Suprapubic skin (tissue), 4 donors: ENCODE measurements around the gene ATRIP. TPM values are rescaled to one million over a fixed set of nuclear protein-coding genes. Genes with fewer than 3 reads are reported as not detected.

Source experiments
- DNase-seq, 2 donors: peaks; one replicate each; pipeline ENCODE4 v3.0.0-alpha.2; 2019; ENCODE audit warnings: low spot score in 2 of 2
- H3K27ac ChIP-seq: fragments of 200-600 bp; sonication (generic); one replicate; pipeline ENCODE4 v1.5.1; 2019
- H3K27me3 ChIP-seq: fragments of 200-600 bp; sonication (generic); one replicate; pipeline ENCODE4 v1.5.1; 2019
- H3K36me3 ChIP-seq: fragments of 200-600 bp; sonication (generic); one replicate; pipeline ENCODE4 v1.5.1; 2019
- H3K4me1 ChIP-seq: fragments of 200-600 bp; sonication (generic); one replicate; pipeline ENCODE4 v1.5.1; 2019
- H3K4me3 ChIP-seq: fragments of 200-600 bp; sonication (generic); one replicate; pipeline ENCODE4 v1.5.1; 2019; ENCODE audit warnings: mild to moderate bottlenecking
- H3K9me3 ChIP-seq: fragments of 200-600 bp; sonication (generic); one replicate; pipeline ENCODE4 v1.5.1; 2019
- CTCF ChIP-seq, 2 donors: fragments of 200-600 bp in 1 of 2; fragments of 450-650 bp in 1 of 2; sonication (generic) in 1 of 2; IDR thresholded peaks; one replicate each; pipeline ENCODE4 v1.5.1; 2016 to 2019; ENCODE audit warnings: antibody characterized with exemption in 2 of 2, mild to moderate bottlenecking in 1 of 2, moderate library complexity in 1 of 2
- EP300 ChIP-seq: sonication (generic); formaldehyde crosslinking; IDR thresholded peaks from one replicate; pipeline ENCODE4 v1.6.1; 2017; ENCODE audit warnings: antibody characterized with exemption
- POLR2A ChIP-seq, 2 donors: fragments of 450-650 bp; IDR thresholded peaks; one replicate each; pipeline ENCODE4 v1.6.1; 2017; ENCODE audit warnings: antibody characterized with exemption in 2 of 2, mild to moderate bottlenecking in 2 of 2, moderate library complexity in 2 of 2
- POLR2AphosphoS5 ChIP-seq, 3 donors: sonication (generic); formaldehyde crosslinking; IDR thresholded peaks; one replicate each; pipeline ENCODE4 v1.6.1; 2017; ENCODE audit warnings: antibody characterized with exemption in 3 of 3
- WGBS: methylation state at CpG from one replicate; pipeline ENCODE4 v1.1.5; 2018; 5-methylcytosine and 5-hydroxymethylcytosine counted together
- total RNA-seq, 4 donors: library from RNA; depleted of rRNA; stranded (reverse); fragments of >200 nt; gene quantifications; one replicate each; pipeline ENCODE4 v1.1.0, GENCODE V29; 2016

The ATRIP gene
- total RNA-seq, 4 donors from 2014 or later, result 8.7 to 12.7 (median 10.2) TPM

GRCh38 chr3:48426944-48427629 is 19.4 kb upstream of the ATRIP start:
- Histone ChIP-seq H3K4me1 (peaks cover 89% of the 10 kb centered on the region), H3K27me3 (no peaks in the 10 kb centered on the region), H3K4me3 (peak overlapping the region; percentile 93), H3K9me3 (no peaks in the 10 kb centered on the region), H3K27ac (peak overlapping the region; percentile 97), H3K36me3 (peaks cover 16% of the 10 kb centered on the region)
- TF ChIP-seq CTCF (IDR thresholded peaks at IDR 0.05), result no peak
- no peak for TF ChIP-seq POLR2AphosphoS5 (IDR thresholded peaks at IDR 0.05)
- no peak for TF ChIP-seq POLR2A (IDR thresholded peaks at IDR 0.05)
- TF ChIP-seq EP300, result no peak
- WGBS, result 34% methylated on average over 8 of the region's 8 CpGs
- DNase-seq, result no peak

- Histone ChIP-seq H3K9me3 (no peaks in the 10 kb centered on the region), H3K27ac (peak overlapping the region; percentile 97), H3K4me1 (peaks cover 89% of the 10 kb centered on the region), H3K27me3 (no peaks in the 10 kb centered on the region), H3K4me3 (peak overlapping the region; percentile 93), H3K36me3 (peaks cover 16% of the 10 kb centered on the region)
- WGBS, result 41% methylated on average over 9 of the region's 9 CpGs
- no peak for DNase-seq
- TF ChIP-seq CTCF (IDR thresholded peaks at IDR 0.05) (no peak), POLR2A (IDR thresholded peaks at IDR 0.05) (no peak), POLR2AphosphoS5 (IDR thresholded peaks at IDR 0.05) (no peak), EP300 (no peak)
Observed at GRCh38 chr3:48427630-48427962, 18.9 kb upstream of the ATRIP start.

- 52% methylated on average over 5 of the region's 7 CpGs for WGBS
- Histone ChIP-seq H3K27ac (peak overlapping the region; percentile 97), H3K27me3 (no peaks in the 10 kb centered on the region), H3K9me3 (no peaks in the 10 kb centered on the region), H3K36me3 (peaks cover 15% of the 10 kb centered on the region), H3K4me1 (peaks cover 89% of the 10 kb centered on the region), H3K4me3 (peak overlapping the region; percentile 93)
- DNase-seq, result no peak
- no peak for TF ChIP-seq CTCF (IDR thresholded peaks at IDR 0.05)
- TF ChIP-seq EP300, result no peak
- no peak for TF ChIP-seq POLR2A (IDR thresholded peaks at IDR 0.05)
- no peak for TF ChIP-seq POLR2AphosphoS5 (IDR thresholded peaks at IDR 0.05)
Observed at GRCh38 chr3:48428088-48428571, 18.4 kb upstream of the ATRIP start.

DNA sequence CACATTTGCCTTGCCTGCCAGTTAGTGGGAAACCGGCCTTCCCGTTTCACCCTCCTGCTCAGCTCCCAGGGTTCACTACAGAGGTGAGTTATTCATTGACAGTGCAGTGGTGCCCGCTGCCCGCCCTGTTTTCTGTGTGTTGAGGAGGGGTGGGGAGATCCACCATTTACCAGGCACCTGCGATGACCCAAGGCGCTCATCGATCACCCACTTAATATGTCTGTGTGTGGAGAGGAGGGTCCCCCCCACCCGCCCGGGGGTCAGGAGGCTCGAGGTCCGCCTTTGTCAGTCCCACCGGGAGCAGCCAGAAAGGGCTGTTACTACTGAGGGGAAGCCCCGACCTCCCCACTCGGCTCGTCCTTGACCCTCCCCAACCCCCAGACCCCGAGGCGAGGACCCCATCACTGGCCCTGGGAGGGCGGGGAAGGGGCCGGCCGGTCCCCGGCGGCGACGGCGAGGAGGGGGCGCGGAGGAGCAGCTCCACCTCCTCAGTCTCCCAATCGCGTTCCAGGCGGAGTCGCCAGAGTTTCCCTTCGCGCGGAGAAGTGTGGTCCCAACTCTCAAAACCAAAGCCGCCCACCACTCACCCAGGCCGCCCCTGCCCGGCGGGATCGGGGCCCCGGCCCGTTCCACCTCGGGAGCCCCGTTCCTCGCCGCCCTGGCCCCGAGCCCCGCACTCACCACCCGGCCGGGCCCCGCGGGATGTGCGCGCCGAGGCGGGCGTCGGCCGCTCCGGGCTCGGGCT is 17.8 kb upstream of the ATRIP start:
- TF ChIP-seq EP300 (no peak), POLR2AphosphoS5 (IDR thresholded peaks at IDR 0.05) (no peak), POLR2A (IDR thresholded peaks at IDR 0.05) (peak in 1 of 2 donors; percentile 40), CTCF (IDR thresholded peaks at IDR 0.05) (no peak)
- peak overlapping the region; percentile 97 for H3K27ac ChIP-seq
- DNase-seq, result no peak
- no peaks in the 10 kb centered on the region for H3K27me3 ChIP-seq
- H3K4me1 ChIP-seq, result peaks cover 89% of the 10 kb centered on the region
- H3K36me3 ChIP-seq, result peaks cover 11% of the 10 kb centered on the region
- 5% methylated on average over 17 of the region's 60 CpGs for WGBS
- no peaks in the 10 kb centered on the region for H3K9me3 ChIP-seq
- peak overlapping the region; percentile 93 for H3K4me3 ChIP-seq

GRCh38 chr3:48429317-48429959 is 17.1 kb upstream of the ATRIP start:
- peaks cover 90% of the 10 kb centered on the region for H3K4me1 ChIP-seq
- H3K27ac ChIP-seq, result peak overlapping the region; percentile 97
- peak in 1 of 2 donors; percentile 81 for DNase-seq
- peak overlapping the region; percentile 93 for H3K4me3 ChIP-seq
- TF ChIP-seq POLR2A (IDR thresholded peaks at IDR 0.05) (peak in 1 of 2 donors; percentile 2), EP300 (no peak)
- no peaks in the 10 kb centered on the region for H3K9me3 ChIP-seq
- 0% methylated on average over 10 of the region's 86 CpGs for WGBS
- peaks cover 10% of the 10 kb centered on the region for H3K36me3 ChIP-seq
- H3K27me3 ChIP-seq, result no peaks in the 10 kb centered on the region
